ENCODE results near the gene SLC16A5.
"Not testable (repeated sequence)": the region's sequence is repeated elsewhere in the genome, so short reads cannot be mapped to it uniquely, and the experiment has no call there.

The SLC16A5 gene

DNA sequence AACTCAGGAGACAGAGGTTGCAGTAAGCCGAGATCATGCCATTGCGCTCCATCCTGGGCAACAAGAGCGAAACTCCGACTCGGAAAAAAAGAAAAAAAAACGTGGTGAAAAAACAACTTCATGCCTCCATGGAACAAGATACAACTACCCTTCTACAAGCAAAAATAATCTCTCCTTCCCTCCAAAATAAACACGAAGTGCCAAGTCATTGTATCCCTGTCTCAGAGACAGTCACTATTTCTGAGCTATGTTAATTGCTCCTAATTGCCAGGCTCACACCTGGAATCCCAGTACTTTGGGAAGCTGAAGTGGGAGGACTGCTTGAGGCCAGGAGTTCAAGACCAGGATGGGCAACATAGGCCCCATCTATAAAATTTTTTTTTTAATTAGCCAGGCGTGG, 19.0 kb upstream of the SLC16A5 start:
- Histone ChIP-seq H3K9me3 (no peaks in the 10 kb centered on the region), H3K4me3 (ENCODE audit: low read depth, low read length) (no peak overlapping the region), H3K4me1 (no peaks in the 10 kb centered on the region), H3K36me3 (no peaks in the 10 kb centered on the region; the same call in 1 of the 2 replicates), H3K27me3 (no peaks in the 10 kb centered on the region)
- TF ChIP-seq, protein P1, sequence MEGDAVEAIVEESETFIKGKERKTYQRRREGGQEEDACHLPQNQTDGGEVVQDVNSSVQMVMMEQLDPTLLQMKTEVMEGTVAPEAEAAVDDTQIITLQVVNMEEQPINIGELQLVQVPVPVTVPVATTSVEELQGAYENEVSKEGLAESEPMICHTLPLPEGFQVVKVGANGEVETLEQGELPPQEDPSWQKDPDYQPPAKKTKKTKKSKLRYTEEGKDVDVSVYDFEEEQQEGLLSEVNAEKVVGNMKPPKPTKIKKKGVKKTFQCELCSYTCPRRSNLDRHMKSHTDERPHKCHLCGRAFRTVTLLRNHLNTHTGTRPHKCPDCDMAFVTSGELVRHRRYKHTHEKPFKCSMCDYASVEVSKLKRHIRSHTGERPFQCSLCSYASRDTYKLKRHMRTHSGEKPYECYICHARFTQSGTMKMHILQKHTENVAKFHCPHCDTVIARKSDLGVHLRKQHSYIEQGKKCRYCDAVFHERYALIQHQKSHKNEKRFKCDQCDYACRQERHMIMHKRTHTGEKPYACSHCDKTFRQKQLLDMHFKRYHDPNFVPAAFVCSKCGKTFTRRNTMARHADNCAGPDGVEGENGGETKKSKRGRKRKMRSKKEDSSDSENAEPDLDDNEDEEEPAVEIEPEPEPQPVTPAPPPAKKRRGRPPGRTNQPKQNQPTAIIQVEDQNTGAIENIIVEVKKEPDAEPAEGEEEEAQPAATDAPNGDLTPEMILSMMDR (IDR thresholded peaks at IDR 0.05; ENCODE audit: low read depth, low read length) = no peak
- no peak for DNase-seq

DNA sequence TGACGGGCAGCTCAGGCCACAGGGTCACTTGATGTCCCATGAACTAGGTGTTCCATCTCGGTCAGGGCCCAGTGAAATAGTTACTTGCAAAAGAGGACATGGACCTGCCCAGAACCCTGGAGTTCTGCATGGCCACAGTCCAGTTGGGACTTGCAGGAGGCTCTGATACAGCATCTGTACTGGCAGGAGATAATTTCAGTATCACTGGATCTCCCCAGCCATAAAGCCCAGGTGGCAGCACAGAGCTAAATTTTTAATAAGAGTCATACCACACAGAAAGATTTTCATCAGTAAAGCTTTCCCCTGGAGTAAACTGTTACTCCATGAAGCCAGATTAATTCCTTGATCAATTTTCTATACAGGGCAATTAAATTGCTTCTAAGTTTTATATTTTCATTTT, 18.0 kb upstream of the SLC16A5 start:
- Histone ChIP-seq H3K27me3 (no peaks in the 10 kb centered on the region), H3K4me1 (no peaks in the 10 kb centered on the region), H3K4me3 (ENCODE audit: low read depth, low read length) (no peak overlapping the region), H3K36me3 (no peaks in the 10 kb centered on the region), H3K9me3 (no peaks in the 10 kb centered on the region)
- TF ChIP-seq, protein P1 (IDR thresholded peaks at IDR 0.05; ENCODE audit: low read depth, low read length) = peak; percentile 36
- no peak for DNase-seq

DNA sequence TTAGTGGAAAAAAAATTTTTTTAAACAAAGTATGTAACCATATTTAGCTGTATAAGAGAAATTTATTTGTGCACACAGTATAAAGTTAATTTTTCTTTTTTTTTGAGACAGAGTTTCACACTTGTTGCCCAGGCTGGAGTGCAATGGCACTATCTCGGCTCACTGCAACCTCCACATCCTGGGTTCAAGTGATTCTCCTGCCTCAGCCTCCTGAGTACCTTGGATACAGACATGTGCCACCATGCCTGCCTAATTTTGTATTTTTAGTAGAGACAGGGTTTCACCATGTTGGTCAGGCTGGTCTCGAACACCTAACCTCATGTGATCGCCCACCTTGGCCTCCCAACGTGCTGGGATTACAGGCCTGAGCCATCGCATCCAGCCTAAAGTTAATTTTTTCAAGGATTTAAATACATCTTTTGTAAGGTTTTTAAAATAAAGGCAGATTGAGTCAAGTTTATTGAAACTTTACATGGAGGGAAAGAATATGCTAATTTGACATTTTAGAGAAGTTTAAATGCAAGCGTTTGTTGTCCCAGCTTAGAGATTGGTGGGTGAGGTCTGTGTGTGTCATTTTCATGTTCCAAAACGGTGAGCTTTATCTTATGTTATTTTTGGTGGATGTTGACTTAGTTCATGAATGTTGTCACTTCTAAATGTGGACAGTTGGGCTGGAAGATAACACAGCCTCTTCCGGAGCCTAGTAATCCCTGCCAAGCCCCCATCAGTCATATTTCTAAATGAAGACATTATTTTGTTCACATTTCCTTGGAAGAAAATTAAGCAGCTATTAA, 16.1 kb upstream of the SLC16A5 start:
- DNase-seq; H3K4me3 ChIP-seq (ENCODE audit: low read depth, low read length): not testable (repeated sequence)

DNA sequence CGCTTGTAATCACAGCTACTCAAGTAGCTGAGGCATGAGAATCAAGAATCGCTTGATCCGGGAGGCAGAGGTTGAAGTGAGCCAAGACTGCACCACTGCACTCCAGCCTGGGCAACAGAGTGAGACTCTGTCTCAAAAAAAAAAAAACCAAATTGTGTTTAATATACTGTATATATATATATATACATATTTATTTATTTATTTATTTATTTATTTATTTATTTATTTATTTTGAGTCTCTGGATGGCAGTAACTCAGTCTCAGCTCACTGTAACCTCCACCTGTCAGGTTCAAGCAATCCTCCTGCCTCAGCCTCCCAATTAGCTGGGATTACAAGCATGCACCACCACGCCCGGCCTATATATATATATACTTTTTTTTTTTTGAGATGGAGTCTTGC, 14.8 kb upstream of the SLC16A5 start:
- not testable (repeated sequence) for DNase-seq; H3K4me1 ChIP-seq; H3K9me3 ChIP-seq; H3K4me3 ChIP-seq (ENCODE audit: low read depth, low read length); H3K27me3 ChIP-seq; H3K36me3 ChIP-seq

More for the DNA sequence above, 16.1 kb upstream of the SLC16A5 start:
- not testable (repeated sequence) for H3K27me3 ChIP-seq, H3K9me3 ChIP-seq, H3K4me1 ChIP-seq, H3K36me3 ChIP-seq

DNA sequence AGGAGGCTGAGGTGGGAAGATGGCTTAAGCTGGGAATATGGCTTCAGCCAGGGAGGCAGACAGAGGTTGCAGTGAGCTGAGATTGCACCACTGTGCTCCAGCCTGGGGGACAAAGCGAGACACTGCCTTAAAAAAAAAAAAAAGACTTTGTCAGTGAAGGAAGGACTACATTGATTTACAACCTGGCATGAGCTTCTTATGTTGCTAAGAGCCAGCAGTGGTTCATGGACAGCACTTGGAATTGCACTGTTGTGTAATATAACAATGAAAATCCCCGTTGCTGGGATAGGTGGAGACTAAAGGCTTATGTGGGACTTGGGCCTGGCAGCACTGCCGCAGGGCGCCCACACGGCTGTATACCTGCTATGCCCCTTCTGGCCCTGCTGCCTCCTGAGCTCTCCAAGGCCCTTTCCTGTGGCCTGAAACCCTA, 14.1 kb upstream of the SLC16A5 start:
- TF ChIP-seq, protein P1 (IDR thresholded peaks at IDR 0.05; ENCODE audit: low read depth, low read length) = no peak
- H3K36me3 ChIP-seq = no peaks in the 10 kb centered on the region
- no peaks in the 10 kb centered on the region for H3K27me3 ChIP-seq
- H3K4me1 ChIP-seq = peaks cover 3% of the 10 kb centered on the region
- DNase-seq = no peak
- H3K9me3 ChIP-seq = no peaks in the 10 kb centered on the region
- H3K4me3 ChIP-seq (ENCODE audit: low read depth, low read length) = no peak overlapping the region

DNA sequence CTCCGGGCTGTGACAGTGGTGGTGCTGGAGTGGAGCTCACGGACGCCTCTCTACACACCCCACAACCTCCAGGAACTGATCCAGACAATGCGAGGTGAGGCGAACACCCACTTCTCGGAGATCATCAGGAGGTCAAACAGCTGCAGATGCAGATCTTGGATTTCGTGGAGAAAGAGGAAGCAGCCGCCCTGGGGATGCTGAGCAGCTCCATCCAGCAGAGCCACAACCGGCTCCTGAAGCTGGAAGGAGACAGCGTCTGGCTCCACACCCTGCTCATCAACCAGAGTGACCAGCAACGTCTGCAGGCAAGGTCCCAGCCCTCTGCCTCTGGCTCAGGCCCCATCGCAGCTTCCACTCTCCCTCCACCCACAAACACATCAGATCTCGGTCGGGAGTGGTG, 13.2 kb upstream of the SLC16A5 start:
- Histone ChIP-seq H3K36me3 (no peaks in the 10 kb centered on the region), H3K4me3 (ENCODE audit: low read depth, low read length) (no peak overlapping the region), H3K4me1 (peaks cover 11% of the 10 kb centered on the region), H3K9me3 (no peaks in the 10 kb centered on the region), H3K27me3 (no peaks in the 10 kb centered on the region)
- DNase-seq = no peak
- TF ChIP-seq, protein P1 (IDR thresholded peaks at IDR 0.05; ENCODE audit: low read depth, low read length) = no peak

DNA sequence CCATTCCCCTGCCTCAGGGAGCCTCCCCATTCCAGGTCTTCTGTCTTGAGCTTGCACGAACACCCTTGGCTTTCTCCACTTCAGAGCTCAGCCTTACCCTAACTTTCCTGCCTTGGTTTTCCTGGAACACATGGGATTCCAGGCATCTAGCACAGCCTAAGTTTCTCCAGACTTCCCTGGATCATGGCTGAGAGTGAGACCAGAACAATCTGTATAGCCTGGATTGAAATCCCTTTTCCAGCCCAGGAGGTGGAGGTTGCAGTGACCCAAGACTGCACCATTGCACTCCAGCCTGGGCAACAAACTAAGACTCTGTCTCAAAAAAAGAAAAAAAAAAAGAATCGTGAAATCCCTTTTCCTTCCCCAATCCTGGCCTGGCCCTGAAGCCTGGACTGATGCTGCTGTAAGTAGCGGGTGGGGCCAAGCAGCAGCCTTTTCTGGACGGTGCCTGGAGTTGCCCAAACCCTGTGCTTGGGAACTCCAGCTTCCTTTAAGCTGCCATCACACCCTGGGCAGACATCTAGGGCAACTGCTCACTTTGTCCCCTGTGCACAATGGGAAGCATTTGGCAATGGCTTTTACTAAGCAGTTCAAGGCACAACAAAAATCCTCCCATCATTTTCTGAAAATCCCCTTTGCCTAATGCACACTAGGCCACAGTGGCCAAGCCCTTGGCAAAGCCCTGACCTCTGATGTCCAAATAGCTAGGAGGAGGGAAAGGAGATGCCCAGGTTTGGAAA, 12.0 kb upstream of the SLC16A5 start:
- H3K27me3 ChIP-seq = no peaks in the 10 kb centered on the region
- DNase-seq = no peak
- H3K4me3 ChIP-seq (ENCODE audit: low read depth, low read length) = no peak overlapping the region
- no peaks in the 10 kb centered on the region for H3K9me3 ChIP-seq
- peaks cover 11% of the 10 kb centered on the region for H3K4me1 ChIP-seq
- H3K36me3 ChIP-seq = no peaks in the 10 kb centered on the region
- TF ChIP-seq, protein P1 (IDR thresholded peaks at IDR 0.05; ENCODE audit: low read depth, low read length) = no peak
